GM21447 (cell line): ENCODE data around the gene CORO2A.
"Not testable (repeated sequence)": the region's sequence is repeated elsewhere in the genome, so short reads cannot be mapped to it uniquely, and the experiment has no call there.

Experiments
- ATAC-seq: cut with Tn5 transposase; IDR thresholded peaks from one replicate; pipeline ENCODE4 v1.9.1; 2021; ENCODE audit not compliant: unreplicated experiment

CORO2A gene

DNA sequence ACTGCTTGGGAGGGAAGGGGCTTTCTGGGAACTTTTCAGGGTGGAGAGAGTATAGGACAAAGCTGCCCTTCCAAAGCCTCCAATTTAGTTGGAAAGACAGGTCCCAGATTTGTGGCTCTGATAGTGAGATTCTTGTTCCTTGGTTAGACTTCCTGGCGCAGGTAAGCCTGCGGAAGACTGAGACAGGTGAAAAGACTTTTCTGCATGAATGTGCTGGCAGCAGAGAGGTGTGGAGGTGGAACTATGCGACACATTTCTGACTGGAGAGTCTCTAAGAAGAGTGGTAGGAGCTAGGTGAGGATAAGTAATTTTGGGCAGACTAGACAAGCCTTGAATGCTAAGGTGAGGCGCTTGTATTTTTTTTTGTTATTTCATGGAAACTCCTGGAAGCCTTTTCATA is 106.0 kb downstream of the CORO2A start:
- no peak for ATAC-seq

DNA sequence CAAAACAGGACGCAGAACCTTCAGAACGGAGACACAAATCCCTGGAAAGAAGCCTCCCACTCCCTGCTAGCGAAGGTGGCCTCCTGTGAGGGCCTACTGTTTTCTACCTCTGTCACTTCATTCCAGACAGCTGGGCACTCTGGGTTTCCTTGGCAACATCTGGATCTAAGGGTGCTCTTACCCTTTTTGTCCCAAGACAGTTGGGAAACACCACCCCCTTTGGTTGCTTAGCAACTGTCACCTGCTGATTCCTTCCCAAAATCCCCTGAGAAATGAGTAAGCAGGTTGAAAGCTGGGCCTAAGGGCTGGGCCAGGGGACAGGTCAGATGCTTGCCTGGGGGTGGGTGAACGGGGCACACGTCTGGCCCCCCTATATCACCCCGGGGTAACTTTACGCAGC is 106.5 kb downstream of the CORO2A start:
- ATAC-seq: no peak

DNA sequence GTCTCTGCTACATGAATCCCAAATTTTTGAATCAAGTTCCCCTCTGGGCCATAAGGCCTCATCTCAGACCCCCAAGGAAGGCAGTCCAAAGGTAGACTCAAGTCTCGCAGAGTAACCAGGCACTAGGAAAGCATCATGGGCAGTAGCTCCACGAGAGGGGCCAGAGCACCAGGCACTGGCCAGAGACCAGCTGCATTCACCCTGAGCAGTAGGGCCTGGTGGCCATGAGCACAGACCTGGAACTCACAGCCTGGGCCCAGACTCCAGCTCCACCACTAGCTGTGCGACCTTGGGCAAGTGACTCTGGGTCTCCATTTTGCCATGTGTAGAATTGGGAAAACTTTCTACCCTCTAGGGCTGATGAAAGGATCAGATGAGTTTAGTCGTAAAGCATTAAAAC is 107.4 kb downstream of the CORO2A start:
- no peak for ATAC-seq

DNA sequence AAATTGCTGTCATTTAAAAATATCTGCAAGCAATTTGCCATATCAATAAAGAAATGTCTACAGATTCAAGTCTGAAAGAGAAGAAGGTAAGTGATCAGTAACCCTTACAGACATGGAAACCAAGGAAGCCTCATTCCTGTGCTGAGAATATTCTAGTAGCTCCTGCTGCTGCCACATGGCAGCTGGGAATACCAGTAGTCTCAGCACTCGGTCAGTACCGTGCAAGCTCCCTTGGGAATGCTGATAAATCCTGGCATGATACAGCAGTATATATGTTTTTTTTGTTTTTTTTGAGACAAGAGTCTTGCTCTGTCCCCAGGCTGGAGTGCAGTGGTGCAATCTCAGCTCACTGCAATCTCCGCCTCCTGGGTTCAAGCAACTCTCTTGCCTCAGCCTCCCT is 108.0 kb downstream of the CORO2A start:
- no peak for ATAC-seq

DNA sequence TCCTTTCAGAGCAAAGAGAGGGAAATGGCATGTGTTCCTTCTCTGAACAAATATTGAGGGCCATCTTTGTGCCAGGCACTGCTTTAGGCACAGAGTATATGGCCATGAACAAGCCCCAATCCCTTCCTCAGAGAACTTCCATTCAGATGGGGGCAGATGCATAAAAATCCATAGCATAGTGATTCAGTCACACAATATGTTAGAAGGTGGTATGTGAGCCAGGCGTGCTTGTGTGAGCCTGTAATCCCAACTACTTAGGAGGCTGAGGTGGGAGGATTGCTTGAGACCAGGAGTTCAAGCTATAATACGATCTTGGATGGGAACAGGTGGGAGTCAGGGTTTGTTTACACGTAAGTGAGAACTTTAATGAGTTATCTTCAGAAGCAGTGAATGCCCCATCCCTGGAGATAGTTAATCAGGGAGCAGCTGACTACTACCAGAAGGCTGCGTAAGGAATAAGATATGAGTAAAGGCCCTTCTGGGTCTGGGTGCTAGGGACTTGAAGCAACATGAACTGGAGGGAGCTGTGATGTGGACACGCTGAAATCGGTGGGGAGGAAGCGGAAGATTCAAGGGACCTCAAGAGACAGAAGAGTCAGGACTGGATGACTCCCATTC is 108.8 kb downstream of the CORO2A start:
- ATAC-seq: no peak

DNA sequence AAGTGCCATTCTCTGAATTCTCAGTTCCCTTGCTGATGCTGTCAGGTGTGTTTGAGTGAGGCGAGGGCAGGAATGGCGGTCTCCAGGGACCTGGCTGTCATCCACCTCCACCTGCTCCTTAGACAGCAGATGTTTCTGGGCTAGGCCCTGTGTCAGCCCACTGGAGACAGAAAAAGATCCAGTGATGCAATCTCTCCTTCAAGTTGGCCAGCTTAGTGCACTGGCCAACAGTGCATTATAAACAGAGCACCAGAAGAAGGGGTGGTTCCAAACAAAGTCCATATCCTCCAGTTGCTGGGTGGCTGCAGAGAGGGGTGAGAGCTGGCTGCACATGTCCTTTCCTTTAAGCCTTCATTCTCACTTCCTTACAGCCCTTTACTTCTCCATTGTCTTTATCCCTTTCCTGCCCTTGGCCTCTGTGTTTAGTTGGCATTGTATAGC is 109.4 kb downstream of the CORO2A start:
- no peak for ATAC-seq

DNA sequence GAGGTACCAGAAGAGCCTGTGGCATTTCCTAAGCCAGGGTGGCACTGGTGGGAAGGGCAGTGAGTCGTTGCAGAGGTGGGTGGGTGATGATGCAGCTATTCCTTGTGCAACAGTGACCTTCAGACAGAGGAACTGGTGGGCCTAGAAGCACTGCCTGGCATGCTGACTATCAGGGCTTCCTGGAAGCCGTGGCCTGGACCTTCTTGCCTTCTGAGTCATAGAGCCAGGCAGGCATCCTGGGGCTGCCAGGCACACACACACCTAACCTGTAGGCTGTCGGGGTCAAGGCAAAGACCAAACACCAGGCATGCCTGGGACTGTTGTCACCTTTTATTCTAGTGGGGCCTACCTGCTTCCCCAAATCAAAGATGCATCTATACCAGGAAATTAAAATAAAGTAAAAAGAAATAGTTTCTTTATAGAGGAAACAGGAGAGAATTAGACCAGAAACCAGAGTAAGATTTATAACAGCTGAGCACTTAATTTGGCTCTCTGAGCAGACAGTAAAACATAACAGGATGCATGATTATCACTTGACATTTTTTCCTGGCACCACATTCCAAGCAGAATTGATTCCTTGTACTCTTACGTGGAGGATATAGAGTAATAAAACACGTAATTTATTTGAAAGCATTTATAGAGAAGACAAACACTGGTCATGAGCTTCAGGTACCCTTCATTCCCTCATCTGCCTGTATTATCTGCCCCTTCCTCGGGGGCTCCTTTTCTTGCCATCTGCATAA is 110.8 kb downstream of the CORO2A start:
- ATAC-seq: no peak

DNA sequence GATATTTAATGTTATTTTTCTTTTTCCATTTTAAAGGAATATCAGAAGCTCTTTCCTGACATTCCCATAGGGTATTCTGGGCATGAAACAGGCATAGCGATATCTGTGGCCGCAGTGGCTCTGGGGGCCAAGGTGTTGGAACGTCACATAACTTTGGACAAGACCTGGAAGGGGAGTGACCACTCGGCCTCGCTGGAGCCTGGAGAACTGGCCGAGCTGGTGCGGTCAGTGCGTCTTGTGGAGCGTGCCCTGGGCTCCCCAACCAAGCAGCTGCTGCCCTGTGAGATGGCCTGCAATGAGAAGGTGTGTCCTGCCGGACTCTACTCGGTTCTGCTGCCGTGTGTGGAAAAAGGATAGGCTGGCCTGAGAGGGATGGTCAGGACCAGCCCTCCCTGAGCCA is 111.7 kb downstream of the CORO2A start:
- ATAC-seq: no peak

DNA sequence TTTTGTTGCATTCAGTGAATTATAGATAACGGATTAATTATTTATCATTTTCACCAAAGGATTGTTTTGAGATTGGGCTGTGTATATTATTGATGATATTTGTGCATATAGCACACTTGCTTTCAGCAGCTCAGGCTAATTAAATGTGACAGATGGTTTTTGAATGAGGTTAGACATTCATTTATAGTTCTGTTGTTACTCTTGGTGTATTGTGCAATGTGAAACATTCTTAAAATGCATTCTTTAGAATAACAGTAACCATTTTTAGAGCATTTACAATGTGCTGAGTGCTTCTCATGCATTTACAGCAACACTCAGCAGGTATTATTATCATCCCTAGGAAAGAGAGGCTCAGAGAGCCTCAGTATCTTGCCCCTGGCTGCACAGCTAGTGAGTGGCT is 112.1 kb downstream of the CORO2A start:
- no peak for ATAC-seq

DNA sequence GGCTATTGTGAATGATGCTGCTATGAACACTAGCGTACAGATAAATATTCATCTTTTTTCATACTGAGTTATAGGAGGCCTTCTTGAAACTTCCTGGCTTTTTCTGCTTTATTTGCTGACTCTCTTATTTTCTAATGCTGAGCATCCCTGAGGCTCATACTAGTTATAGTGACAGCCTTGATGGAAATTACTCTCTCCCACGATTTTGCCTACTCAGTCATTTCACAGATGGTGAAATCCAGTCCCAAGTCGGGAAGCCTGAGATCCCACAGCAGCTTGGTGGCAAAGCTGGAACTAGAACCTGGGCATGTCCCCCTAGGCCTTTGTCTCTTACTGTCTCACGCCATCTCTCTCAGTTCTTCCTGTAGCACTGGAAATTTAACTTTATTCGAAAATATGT is 113.5 kb downstream of the CORO2A start:
- ATAC-seq: no peak

DNA sequence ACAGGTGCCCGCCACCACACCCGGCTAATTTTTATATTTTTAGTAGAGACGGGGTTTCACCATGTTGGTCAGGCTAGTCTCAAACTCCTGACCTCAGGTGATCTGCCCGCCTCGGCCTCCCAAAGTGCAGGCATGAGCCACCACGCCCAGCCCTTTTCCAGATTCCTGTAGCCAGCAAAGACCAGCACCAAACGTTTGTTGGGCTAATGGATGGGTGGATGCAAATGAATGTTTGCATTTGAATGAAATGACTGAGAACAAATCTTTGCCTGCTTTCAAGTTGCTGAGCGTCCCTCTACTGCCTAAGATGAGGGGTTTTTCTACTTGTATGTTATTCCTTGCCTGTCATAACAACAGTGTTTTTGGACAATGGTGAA is 115.9 kb downstream of the CORO2A start:
- ATAC-seq: not testable (repeated sequence)

DNA sequence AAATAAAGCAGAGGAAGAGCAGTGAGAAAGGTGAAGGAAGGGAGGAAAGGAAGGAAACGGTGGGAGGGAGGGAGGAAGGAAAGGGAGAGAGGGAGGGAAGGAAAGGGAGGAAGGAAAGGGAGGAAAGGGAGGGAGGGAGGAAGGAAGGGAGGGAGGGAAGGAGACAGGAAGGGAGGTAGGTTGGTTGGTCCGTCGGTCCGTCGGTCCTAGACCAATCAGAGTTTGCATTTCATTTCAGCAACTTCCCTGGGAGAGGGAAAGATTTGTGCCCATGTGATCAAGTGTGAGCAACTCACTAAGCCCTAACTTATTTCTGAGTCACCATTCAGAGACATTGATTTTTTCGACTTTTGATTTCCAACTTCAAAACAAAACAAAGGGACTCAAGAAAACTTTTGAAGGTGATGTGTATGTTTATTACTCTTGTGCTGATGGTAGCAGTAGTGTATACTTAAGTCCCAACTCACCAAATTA is 117.1 kb downstream of the CORO2A start:
- no peak for ATAC-seq

DNA sequence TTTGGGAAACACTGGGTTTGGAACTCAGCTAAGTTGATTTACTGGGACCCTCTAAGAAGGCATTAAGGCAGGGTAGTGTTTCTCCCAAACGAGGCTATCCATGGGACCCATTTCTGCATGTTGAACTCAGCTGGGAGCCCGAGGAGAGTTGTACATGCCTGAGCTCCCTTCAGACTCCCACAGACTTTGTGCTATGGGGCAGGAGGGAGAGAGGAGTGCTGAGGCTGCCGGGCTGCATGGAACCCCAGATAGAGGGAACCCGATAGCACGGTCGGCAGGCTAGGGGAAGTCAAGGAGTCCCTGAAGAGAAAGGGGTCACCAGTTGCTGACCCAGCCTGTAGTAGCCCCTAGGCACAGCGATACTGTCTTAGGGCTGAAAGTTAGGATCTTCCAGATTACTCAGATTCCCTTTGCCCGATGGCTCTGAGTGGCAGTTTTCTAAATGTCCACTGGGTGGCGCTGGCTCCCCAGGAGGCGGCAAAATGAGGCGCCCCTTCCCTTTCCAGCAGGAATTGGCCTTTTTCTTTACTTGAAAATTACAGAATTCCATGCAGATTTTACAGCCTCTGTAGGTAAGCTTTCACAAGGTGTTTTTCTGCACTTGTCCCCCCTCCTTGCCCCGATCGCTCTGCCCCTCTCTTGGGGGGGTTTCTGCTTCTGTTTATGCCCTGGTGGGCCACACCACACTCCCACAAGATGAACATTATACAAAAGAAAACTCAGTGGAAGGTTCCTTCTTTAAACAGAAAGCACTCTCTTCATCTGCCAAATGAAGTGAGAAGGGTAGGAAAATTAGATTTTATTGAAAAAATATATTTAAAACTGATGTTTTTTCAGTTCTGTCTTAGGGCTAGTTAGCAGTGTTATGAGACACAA is 118.1 kb downstream of the CORO2A start:
- no peak for ATAC-seq

DNA sequence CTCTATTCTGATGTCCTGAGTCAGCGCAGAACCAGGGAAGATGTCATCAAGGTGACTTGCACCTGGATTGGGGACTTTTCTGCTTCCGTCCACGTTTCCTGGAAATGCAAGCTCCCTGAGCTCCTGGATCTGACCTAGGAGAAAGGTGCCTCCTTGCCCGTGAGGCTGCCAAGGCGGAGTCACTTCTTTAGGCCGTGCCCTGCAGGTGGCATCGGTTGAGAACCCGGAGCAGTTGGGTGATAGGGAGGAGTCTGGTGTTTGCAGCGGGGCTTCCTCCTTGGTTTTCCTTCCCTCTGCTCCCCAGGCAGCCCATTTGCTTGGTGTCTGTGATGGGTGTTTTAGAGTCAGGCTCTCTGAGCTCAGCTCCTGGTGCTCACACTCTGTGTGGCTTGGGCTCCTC is 120.7 kb downstream of the CORO2A start:
- no peak for ATAC-seq
